Head of caudate nucleus (tissue), 42 donors: ENCODE results near the gene OR4C6.

Source experiments
- DNase-seq, 42 donors: peaks; one replicate each; pipeline versions ENCODE4 v3.0.0 to v3.0.0-alpha.2; 2020 to 2021; ENCODE audit warnings: mixed read lengths in 7 of 42
- intact Hi-C: fragments of 100-400 bp; cut with DNase I; formaldehyde crosslinking; loops from one replicate; pipeline ENCODE4 v1.15.0; 2022

Gene OR4C6

DNA sequence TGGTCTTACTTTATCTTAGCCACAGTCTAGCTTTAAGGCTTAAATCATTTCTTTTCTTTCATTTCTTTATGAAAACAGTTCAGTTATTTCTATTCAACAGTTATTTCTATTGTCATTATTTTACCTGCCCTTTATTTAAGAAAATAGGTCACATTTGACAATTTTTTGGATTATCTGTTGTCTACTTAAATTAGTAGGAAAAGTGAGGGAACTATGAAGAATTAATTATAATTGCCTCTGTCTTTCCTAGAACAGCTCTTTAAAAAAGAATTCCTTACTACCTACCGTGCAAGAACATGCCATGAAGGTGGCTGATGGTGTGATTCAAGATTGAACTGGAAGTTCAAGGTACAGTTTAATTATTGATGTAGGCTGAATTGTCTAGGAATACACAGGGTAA, at the start of gene OR4C6:
TSS of gene OR4C6 (plus strand) at position 301 of the 400 bp plus-strand sequence. CDS start 2,966 bp downstream, outside the sequence.
- intact Hi-C loops, result no loop called here
- DNase-seq, result no peak

DNA sequence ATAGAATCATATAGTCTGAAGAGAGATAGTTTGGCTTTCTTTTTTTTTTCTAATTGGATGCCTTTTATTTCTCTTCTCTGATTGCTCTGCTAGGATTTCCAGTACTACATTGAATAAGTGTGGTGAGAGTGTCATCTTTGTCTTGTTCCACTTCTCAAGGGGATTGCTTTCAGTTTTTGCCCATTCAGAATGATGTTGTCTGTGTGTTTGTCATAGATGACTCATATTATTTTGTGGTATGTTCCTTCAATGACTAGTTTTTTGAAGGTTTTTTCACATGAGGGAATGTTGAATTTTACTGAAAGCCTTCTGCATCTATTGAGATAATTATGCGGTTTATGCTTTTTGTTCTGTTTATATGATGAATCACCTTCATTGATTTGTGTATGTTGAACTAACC, 37.5 kb upstream of the OR4C6 start:
- DNase-seq, result no peak
- intact Hi-C loops, result no loop called here

DNA sequence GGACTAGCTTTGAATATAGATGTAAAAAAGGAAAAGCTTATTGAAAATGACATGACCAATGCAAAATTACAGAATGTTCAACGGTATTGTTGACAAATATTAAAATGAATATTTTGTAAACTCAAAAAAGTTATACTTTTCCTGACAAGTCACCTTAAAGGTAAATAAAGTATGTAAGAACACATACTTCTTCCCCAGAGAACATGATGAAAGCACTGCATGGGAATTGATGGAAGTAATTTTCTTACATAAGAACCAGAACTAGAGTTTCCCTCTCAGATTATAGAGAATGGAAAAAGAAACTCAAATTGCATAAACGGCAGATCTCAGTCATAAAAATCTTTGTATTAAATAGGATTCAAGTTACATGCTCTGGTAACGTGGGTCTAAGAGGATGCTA, 27.2 kb upstream of the OR4C6 start, which contains the start of gene OR4P4:
TSS of gene OR4P4 (plus strand) at position 301 of the 400 bp plus-strand sequence.
- intact Hi-C loops, result no loop called here
- DNase-seq, result no peak

DNA sequence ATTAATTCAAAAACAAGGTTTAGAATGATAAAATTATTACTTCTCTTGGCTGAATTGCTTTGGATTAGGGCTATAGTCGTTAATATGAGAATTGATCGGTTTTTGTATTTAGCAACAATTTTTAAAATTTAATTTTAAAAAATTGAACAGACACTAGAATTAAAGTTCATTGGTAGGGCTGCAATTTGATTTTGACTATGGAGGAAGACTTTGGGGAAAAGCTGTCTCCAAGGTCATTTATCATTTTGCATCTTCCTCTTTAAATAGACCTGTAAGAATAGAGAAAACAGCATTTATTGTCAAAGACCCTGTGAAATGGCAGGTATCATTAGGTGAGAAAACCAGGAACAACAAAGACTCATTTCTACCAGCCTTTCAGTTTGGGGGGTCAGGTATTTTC, 14.0 kb upstream of the OR4C6 start, which contains the start of gene OR4S2:
TSS of gene OR4S2 (plus strand) at position 301 of the 400 bp plus-strand sequence. CDS start 2,577 bp downstream, outside the sequence.
- intact Hi-C loops, result no loop called here
- DNase-seq, result no peak

DNA sequence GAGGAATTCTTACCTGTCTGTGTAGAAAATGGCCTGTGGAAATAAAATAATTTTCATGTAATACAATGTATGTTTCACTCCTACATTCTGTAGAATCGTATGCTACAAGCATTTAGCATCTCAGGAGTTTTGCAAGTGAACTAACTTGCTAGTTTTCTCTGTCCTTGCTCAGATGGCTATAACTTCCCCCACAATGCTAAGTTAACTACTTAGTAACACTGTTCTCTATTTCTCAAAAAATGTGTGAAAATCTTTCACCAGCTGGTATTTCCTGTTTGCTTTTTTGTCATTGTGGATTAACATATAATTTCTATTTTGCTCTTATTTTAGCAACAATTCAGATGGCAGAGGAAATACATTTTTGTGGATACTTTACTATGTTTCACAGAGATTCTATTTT, 9.4 kb upstream of the OR4C6 start:
- DNase-seq, result no peak
- intact Hi-C loops, result no loop called here

DNA sequence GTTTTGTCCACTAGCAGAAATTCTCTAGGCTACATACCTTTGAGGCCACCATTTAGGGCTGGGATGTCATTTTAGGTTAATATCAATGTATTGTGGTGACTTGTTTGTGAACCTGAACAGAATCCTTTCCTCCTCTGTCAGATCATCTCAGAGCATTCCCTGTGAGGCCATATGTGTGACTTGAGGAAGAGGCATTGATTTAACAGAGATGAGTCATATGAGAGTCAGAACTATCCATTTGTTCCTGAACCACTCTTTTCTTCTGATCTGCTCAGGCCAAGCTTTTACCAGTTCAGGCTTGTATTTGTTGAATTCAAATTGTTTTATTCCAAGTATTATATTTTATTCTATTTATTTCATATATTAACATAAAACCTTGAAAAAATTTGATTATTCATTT, 6.9 kb upstream of the OR4C6 start:
- DNase-seq, result no peak
- intact Hi-C loops, result no loop called here

DNA sequence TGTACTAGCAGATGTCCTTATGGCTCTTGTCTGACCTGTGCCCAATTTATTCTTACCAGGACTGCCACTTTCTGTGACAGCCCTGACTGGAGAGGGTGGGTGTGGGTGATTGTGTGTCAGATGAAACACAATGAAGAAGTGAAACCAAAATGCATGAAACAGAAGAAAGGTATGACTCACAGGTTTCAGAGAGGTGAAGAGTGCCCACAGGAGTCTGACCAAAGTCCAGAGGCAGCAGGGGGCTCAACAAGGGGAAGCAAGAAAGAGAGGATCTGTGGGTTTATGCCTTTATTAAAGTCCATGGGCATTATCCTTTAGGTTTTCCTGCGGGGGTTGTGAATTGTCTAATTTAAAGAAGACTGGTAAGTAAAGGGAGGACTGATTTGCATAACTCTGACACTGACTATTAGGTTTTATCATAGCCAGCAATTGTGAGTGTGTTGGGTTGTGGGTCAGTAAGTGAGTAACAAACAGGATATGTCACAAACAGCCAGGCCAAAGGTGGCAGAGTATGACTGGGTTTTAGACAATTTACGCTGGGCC, 3.9 kb upstream of the OR4C6 start:
- DNase-seq, result no peak
- intact Hi-C loops, result no loop called here

DNA sequence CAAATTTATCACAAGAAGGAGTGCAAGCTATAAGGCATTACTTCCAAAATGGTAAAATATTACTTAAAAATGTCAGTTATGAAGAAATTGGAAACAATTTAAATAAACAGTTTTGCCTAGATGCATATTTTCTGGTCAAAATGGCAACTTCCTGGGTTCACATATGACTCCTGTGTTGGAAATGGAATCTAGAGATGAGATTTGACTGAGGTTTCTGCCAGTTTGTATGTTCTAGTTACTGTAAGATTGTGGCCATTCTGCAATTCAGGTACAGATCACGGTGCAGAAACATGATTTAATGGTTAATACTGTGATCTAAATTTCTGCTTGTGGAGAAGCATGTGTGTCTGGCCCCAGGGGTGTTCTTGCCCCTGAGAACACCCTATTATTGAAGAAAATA, 3.4 kb upstream of the OR4C6 start:
- DNase-seq, result no peak
- intact Hi-C loops, result no loop called here

DNA sequence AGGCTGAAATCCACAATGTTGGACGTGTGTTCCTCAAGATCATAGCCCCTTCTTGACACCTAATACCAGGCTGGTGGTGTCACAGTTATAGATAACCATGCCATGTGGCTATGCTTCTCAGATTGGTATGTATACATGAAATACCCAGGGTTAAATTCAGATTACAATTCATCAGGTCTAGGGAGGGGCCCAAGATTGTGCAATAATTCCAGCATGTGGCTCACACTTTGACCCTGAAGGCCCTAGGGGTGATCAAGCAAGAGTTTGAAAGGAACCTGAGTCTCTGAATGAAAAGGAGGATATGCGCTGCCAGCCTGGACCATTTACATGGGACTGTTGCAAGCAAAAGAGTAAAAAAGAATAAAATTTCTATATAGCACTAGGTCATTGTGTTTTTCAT, 7.4 kb downstream of the OR4C6 start:
- intact Hi-C loops, result no loop called here

DNA sequence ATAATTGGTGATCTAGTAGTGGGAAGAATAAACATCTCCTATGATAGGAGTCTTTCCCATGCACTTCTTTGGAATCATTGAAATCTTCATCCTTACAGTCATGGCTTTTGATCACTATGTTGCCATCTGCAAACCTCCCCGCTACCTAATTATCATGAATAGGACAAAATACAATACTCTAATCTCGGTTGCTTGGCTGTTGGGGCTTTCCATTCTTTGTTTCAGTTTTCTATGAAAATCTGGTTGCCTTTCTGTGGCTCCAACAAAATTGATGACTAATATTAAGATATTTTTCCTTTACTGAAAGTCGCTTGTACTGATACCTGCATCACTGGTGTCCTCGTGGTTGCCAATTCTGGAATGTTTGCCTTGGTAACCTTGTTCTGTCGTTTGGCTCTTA, 11.9 kb downstream of the OR4C6 start:
- intact Hi-C loops, result no loop called here
- DNase-seq, result no peak

More for the DNA sequence above, 7.4 kb downstream of the OR4C6 start:
- no peak for DNase-seq

DNA sequence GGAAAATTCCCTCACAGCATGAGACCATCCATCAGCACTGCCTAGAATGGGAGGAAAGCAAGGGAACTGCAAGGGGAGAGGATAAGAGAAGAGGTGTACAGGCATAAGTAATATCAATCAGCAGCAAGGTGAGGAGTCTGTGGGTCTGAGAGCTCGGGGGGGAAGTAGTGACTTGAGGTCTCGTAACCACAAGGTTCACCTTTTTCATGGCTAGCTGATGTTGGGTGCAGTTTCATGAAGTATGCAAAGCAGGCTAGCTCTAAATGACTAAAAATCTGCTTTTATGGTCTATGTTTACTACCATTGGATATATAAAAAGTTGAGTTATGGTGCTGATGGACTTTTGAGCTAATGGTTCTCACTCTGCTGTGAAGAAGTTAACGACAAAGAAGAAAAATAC, 35.8 kb downstream of the OR4C6 start:
- DNase-seq, result no peak

DNA sequence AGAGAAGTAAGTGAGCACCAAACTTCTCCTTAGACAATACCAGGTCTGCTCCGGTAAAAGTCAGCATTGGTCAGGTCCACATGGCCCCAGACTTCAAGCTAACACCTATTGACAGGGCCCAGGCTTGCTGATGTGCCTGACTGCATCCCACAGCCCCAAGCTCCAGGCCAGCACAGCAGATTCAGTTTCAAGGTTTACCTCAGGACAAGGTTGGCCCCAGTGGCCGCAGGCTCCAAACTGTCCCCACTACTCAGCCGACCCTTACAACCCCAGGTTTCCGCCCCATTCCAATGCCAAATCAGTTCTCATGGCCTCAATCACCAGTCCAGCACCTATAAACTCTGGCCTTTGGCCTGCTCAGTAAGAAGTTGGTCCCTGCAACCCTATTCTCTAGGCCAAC, 39.4 kb downstream of the OR4C6 start:
- DNase-seq, result no peak
- intact Hi-C loops, result no loop called here

More for the DNA sequence above, 35.8 kb downstream of the OR4C6 start:
- intact Hi-C loops, result no loop called here

DNA sequence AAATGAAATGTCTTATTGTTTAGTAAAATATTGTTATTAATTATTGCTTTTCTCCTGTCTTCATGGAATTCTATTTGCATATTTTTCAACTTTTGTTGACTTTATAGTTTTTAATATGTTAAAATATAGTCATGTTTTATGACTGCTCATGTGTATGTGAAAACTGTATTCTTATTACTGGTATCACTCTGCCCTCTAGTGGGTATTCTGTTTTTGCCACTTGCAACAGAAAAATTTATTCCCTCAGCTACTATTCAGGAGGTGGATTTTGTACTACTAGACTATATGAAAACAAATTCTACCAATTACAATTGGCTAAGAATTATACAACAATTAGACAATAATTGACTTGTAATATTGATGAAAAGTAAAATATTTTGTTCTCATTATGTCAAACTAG, 45.0 kb downstream of the OR4C6 start:
- intact Hi-C loops, result no loop called here
- DNase-seq, result peak in 3 of 42 donors; percentile 2 to 16 (median 3)

DNA sequence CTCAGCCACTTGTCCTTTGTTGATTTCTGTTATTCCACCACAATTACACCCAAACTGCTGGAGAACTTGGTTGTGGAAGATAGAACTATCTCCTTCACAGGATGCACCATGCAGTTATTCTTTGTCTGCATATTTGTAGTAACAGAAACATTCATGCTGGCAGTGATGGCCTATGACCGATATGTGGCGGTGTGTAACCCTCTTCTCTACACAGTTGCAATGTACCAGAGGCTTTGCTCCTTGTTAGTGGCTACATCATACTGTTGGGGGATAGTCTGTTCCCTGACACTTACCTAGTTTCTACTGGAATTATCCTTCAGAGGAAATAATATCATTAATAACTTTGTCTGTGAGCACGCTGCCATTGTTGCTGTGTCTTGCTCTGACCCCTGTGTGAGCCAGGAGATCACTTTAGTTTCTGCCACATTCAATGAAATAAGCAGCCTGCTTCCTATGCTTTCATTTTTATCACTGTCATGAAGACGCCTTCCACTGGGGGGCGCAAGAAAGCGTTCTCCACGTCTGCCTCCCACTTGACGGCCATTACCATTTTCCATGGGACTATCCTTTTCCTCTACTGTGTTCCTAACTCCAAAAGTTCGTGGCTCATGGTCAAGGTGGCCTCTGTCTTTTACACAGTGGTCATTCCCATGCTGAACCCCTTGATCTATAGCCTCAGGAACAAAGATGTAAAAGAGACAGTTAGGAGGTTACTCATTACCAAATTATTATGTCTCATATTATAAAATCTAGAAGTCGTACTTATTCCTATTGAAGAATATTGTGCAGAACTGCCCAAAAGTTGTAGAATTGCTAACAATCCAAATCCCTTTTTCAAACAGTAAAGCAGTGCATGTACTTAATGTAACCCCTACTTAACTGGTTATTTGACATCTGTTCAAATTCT, 53.2 kb downstream of the OR4C6 start:
- intact Hi-C loops, result no loop called here
- peak in 1 of 42 donors; percentile 10 for DNase-seq
